Pulmonary artery endothelial cell (primary cell): ENCODE results near the gene SP5. TPM values are rescaled to one million over a fixed set of nuclear protein-coding genes. Genes with fewer than 3 reads are reported as not detected.
"Not testable (repeated sequence)": the region's sequence is repeated elsewhere in the genome, so short reads cannot be mapped to it uniquely, and the experiment has no call there.

Experiments used
- DNase-seq: peaks from one replicate; pipeline ENCODE4 v3.0.0-alpha.2; 2011; ENCODE audit warnings: low read depth, low spot score
- total RNA-seq: library from RNA; depleted of rRNA; stranded (reverse); fragments of >200 nt; gene quantifications from 2 replicates; pipeline ENCODE4 v1.2.3, GENCODE V29; 2014

Gene SP5
- total RNA-seq, 1 donor from 2014 or later: not detected

GRCh38 chr2:170711196-170711773 lies 3.9 kb upstream of the SP5 start:
- DNase-seq: no peak

GRCh38 chr2:170711774-170712652 lies 3.1 kb upstream of the SP5 start:
- no peak for DNase-seq

- DNase-seq: no peak
Observed at GRCh38 chr2:170712653-170713542, 2.2 kb upstream of the SP5 start.

GRCh38 chr2:170713543-170714380 lies 1.4 kb upstream of the SP5 start:
- no peak for DNase-seq

- no peak for DNase-seq
Observed at GRCh38 chr2:170714381-170715061, 616 bp upstream of the SP5 start.

GRCh38 chr2:170715932-170716777 lies 1.0 kb downstream of the SP5 start:
- no peak for DNase-seq

- DNase-seq: no peak
Observed at GRCh38 chr2:170716851-170717598, 1.9 kb downstream of the SP5 start.

GRCh38 chr2:170717599-170717963 lies 2.4 kb downstream of the SP5 start:
- no peak for DNase-seq

- DNase-seq: no peak
Observed at GRCh38 chr2:170717991-170718589, 3.0 kb downstream of the SP5 start.

- no peak for DNase-seq
Observed at GRCh38 chr2:170719810-170720209, 4.7 kb downstream of the SP5 start.

- DNase-seq: no peak
Observed at GRCh38 chr2:170721678-170722077, 6.5 kb downstream of the SP5 start.

GRCh38 chr2:170722301-170722700 lies 7.2 kb downstream of the SP5 start:
- DNase-seq: no peak

- no peak for DNase-seq
Observed at GRCh38 chr2:170723446-170723958, 8.4 kb downstream of the SP5 start.

- no peak for DNase-seq
Observed at GRCh38 chr2:170733798-170734600, 18.9 kb downstream of the SP5 start.

- DNase-seq: not testable (repeated sequence)
Observed at GRCh38 chr2:170734601-170735000, 19.5 kb downstream of the SP5 start.

- DNase-seq: no peak
Observed at GRCh38 chr2:170736628-170737027, 21.5 kb downstream of the SP5 start.

- DNase-seq: no peak
Observed at GRCh38 chr2:170737406-170737805, 22.3 kb downstream of the SP5 start.
